ENCODE data around the gene HECW1. TPM values are rescaled to one million over a fixed set of nuclear protein-coding genes. Genes with fewer than 3 reads are reported as not detected.
"Not testable (repeated sequence)": the region's sequence is repeated elsewhere in the genome, so short reads cannot be mapped to it uniquely, and the experiment has no call there.

HECW1 gene
- total and polyA plus RNA-seq, 5 experiments from 2014 or later = not detected

GRCh38 chr7:43592326-43592725 is 479.9 kb downstream of the HECW1 start:
- Mint-ChIP-seq H3K36me3 (peaks cover 0 to 39% (median 7%) of the 10 kb centered on the region in 3 donors), H3K4me1 (peaks cover 42 to 93% (median 83%) of the 10 kb centered on the region in 4 donors), H3K9me3 (no peaks in the 10 kb centered on the region), H3K27me3 (no peaks in the 10 kb centered on the region), H3K27ac (peak overlapping the region; percentile 83 to 96 (median 92)), H3K4me3 (peak overlapping the region; percentile 66 to 92 (median 84))
- DNase-seq = no peak
- ATAC-seq = no peak
- POLR2A ChIA-PET = interaction anchor here (0.7 to 11.5 kb wide), 4 partner anchors 10 to 53 kb away, joined by 3 to 373 read pairs (median 3); partner anchors contain the start of gene STK17A

GRCh38 chr7:43593010-43593409 is 480.6 kb downstream of the HECW1 start:
- DNase-seq (no peak), ATAC-seq (peak in 1 of 2 donors; percentile 13)
- Mint-ChIP-seq H3K4me3 (peak overlapping the region; percentile 66 to 92 (median 84)), H3K9me3 (no peaks in the 10 kb centered on the region), H3K27ac (peak overlapping the region; percentile 83 to 96 (median 92)), H3K36me3 (peaks cover 0 to 43% (median 10%) of the 10 kb centered on the region in 3 donors), H3K27me3 (no peaks in the 10 kb centered on the region), H3K4me1 (peaks cover 42 to 89% (median 83%) of the 10 kb centered on the region in 4 donors)
- POLR2A ChIA-PET = interaction anchor here (0.8 to 11.5 kb wide), 2 partner anchors 40 to 52 kb away, joined by 3 to 373 read pairs; no protein-coding TSS in a partner anchor

GRCh38 chr7:43594020-43594419 is 481.6 kb downstream of the HECW1 start:
- ATAC-seq (peak in 1 of 2 donors; percentile 4), DNase-seq (no peak)
- no peaks in the 10 kb centered on the region for H3K9me3 Mint-ChIP-seq
- no peaks in the 10 kb centered on the region for H3K27me3 Mint-ChIP-seq
- H3K4me3 Mint-ChIP-seq = peak overlapping the region; percentile 66 to 92 (median 84)
- peaks cover 35 to 89% (median 82%) of the 10 kb centered on the region in 4 donors for H3K4me1 Mint-ChIP-seq
- peaks cover 0 to 45% (median 19%) of the 10 kb centered on the region in 3 donors for H3K36me3 Mint-ChIP-seq
- POLR2A ChIA-PET = interaction anchor here (1.2 to 3.6 kb wide), 5 partner anchors 10 to 106 kb away, joined by 3 to 22 read pairs (median 9); partner anchors contain the start of gene STK17A
- H3K27ac Mint-ChIP-seq = peak overlapping the region; percentile 83 to 96 (median 92)

DNA sequence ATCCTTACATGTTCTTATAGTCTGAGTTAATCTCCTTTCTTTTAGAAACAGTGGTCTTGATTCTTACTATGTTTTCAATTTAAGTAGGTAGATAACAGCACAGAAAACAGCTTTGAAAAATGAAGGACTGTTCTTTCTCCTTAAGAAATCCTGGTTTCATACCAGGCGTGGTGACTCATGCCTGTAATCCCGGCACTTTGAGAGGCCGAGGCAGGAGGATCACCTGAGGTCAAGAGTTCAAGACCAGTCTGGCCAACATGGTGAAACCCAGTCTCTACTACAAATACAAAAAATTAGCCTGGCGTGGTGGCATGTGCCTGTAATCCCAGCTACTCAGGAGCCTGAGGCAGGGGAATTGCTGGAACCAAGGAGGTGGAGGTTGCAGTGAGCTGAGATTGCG is 484.0 kb downstream of the HECW1 start:
- H3K9me3 Mint-ChIP-seq, DNase-seq, H3K27me3 Mint-ChIP-seq, ATAC-seq: not testable (repeated sequence)
- Mint-ChIP-seq H3K27ac (peak overlapping the region in 9 of 10 donors; percentile 29 to 96 (median 68)), H3K4me1 (peaks cover 30 to 80% (median 73%) of the 10 kb centered on the region in 4 donors), H3K4me3 (peak overlapping the region in 5 of 10 donors; percentile 16 to 66 (median 20)), H3K36me3 (peaks cover 0 to 49% (median 25%) of the 10 kb centered on the region in 3 donors)
- POLR2A ChIA-PET = interaction anchor here (1.0 to 3.6 kb wide), 4 partner anchors 9 to 54 kb away, joined by 3 to 22 read pairs (median 4); partner anchors contain the start of gene STK17A

- Mint-ChIP-seq H3K36me3 (peaks cover 8 to 59% (median 28%) of the 10 kb centered on the region in 3 donors), H3K4me3 (peak overlapping the region in 9 of 10 donors; percentile 2 to 71 (median 40)), H3K9me3 (no peaks in the 10 kb centered on the region), H3K27ac (peak overlapping the region; percentile 40 to 96 (median 77)), H3K4me1 (peaks cover 19 to 55% (median 49%) of the 10 kb centered on the region in 4 donors), H3K27me3 (no peaks in the 10 kb centered on the region)
- ATAC-seq = peak; percentile 39 to 64
- POLR2A ChIA-PET = interaction anchor here (0.8 kb wide), 1 partner anchor 9 kb away, joined by 3 read pairs; no protein-coding TSS in a partner anchor
- DNase-seq = no peak
Observed at GRCh38 chr7:43600056-43600455, 487.6 kb downstream of the HECW1 start.

DNA sequence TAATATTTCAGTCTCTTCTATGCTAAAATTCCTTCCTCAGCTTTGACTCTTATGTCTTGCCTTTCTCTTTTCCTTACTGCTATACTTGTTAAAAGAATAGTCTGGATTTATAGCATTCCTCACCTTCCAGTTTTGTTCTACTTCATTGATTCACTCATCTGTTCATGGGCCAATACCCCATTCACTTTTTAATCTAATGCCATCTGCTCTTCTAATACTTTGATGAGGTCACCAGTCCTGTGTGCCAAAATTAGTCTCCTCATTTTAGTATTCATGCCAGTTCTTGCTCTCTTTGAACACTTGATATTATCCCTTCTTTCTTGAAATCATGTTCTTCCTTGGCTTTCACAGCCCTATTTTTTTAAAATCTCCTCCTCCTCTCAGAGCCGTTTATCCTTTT is 489.8 kb downstream of the HECW1 start:
- peaks cover 8 to 53% (median 25%) of the 10 kb centered on the region in 3 donors for H3K36me3 Mint-ChIP-seq
- peaks cover 22 to 54% (median 48%) of the 10 kb centered on the region in 4 donors for H3K4me1 Mint-ChIP-seq
- H3K9me3 Mint-ChIP-seq = no peaks in the 10 kb centered on the region
- ATAC-seq (no peak), DNase-seq (no peak)
- no peak overlapping the region for H3K27ac Mint-ChIP-seq
- POLR2A ChIA-PET = interaction anchor here (1.3 to 5.5 kb wide), 5 partner anchors 11 to 45 kb away, joined by 4 to 30 read pairs (median 5); partner anchors contain the start of gene STK17A
- no peak overlapping the region for H3K4me3 Mint-ChIP-seq
- H3K27me3 Mint-ChIP-seq = no peaks in the 10 kb centered on the region

DNA sequence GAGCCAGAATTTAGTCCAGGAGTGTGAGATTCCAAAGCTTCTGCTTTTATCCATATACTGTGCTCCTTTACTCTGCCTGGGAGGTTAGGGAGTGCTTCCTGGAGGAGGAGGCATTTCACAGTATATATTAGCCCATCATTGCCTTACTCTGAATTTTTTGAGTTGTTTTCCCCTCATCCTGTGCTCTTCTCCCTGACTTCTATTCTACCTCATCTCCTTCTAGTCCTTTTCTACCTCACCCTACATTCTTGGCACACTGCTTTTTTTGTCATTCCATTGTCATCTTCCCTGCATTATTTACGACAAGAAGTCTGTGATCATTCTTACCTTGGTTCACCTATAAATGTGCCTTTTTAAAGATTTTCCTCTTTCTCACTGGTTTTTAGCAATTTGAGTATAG is 491.8 kb downstream of the HECW1 start:
- H3K36me3 Mint-ChIP-seq = peaks cover 20 to 53% (median 22%) of the 10 kb centered on the region in 3 donors
- no peaks in the 10 kb centered on the region for H3K27me3 Mint-ChIP-seq
- H3K4me3 Mint-ChIP-seq = peak overlapping the region in 9 of 10 donors; percentile 8 to 82 (median 63)
- DNase-seq = no peak
- no peaks in the 10 kb centered on the region for H3K9me3 Mint-ChIP-seq
- H3K4me1 Mint-ChIP-seq = peaks cover 31 to 55% (median 51%) of the 10 kb centered on the region in 4 donors
- POLR2A ChIA-PET = interaction anchor here (0.6 to 5.5 kb wide), 8 partner anchors 9 to 156 kb away, joined by 3 to 30 read pairs (median 5); partner anchors contain the start of gene STK17A
- peak overlapping the region in 9 of 10 donors; percentile 49 to 93 (median 83) for H3K27ac Mint-ChIP-seq
- ATAC-seq = no peak

DNA sequence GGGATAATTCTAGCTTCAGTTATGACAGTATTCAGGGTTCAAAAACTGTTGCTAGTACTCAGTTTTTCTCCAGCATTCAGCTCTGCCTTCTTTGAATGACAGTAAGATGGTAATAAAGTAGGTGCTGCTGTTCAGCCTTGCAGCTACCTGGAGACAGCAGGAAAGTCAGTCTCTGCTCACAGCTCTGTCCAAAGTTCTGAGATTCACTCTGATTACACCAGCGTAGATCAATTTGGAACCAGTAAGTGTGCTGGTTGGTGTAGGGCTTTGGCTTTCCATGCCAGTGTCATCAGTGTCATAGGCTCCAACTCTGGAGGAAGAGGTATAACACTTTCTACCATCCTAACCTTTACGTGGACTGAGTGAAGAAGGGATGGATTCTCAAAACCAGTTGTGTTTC is 496.6 kb downstream of the HECW1 start:
- peaks cover 44 to 87% (median 77%) of the 10 kb centered on the region in 4 donors for H3K4me1 Mint-ChIP-seq
- no peaks in the 10 kb centered on the region for H3K27me3 Mint-ChIP-seq
- ATAC-seq (peak; percentile 12 to 41), DNase-seq (no peak)
- peaks cover 22 to 82% (median 40%) of the 10 kb centered on the region in 3 donors for H3K36me3 Mint-ChIP-seq
- H3K27ac Mint-ChIP-seq = peak overlapping the region in 9 of 10 donors; percentile 78 to 95 (median 89)
- POLR2A ChIA-PET = interaction anchor here (0.5 to 1.4 kb wide), 8 partner anchors 9 to 38 kb away, joined by 3 to 8 read pairs (median 4); no protein-coding TSS in a partner anchor
- H3K9me3 Mint-ChIP-seq = no peaks in the 10 kb centered on the region
- peak overlapping the region in 9 of 10 donors; percentile 5 to 77 (median 52) for H3K4me3 Mint-ChIP-seq

DNA sequence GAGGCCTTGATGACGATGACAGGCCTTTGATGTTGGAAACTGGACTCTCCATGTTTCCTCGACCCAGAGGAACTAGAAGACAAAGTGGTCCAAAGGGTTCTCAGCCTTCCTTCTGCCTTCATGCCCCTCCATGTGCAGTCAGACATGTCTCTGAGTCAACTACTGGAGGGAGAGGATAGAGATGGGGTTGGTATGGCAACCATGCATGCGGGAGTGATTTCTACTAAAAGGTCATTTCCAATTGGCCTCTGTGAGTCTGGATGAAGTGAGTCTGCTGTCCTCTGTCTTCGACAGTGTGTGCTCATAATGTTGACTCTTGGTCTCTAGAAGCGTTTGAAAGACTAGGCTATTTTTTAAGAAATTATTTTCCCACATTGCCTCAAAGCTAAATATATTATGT is 499.7 kb downstream of the HECW1 start:
- Mint-ChIP-seq H3K36me3 (peaks cover 14 to 69% (median 53%) of the 10 kb centered on the region in 3 donors), H3K27ac (peak overlapping the region in 9 of 10 donors; percentile 52 to 93 (median 87)), H3K27me3 (no peaks in the 10 kb centered on the region), H3K9me3 (no peaks in the 10 kb centered on the region), H3K4me3 (peak overlapping the region in 9 of 10 donors; percentile 15 to 67 (median 47)), H3K4me1 (peaks cover 39 to 84% (median 57%) of the 10 kb centered on the region in 4 donors)
- no peak for DNase-seq
- no peak for ATAC-seq
- POLR2A ChIA-PET = interaction anchor here (1.0 to 5.2 kb wide), 8 partner anchors 9 to 37 kb away, joined by 3 to 28 read pairs (median 6); partner anchors contain the start of gene STK17A

- Mint-ChIP-seq H3K4me3 (peak overlapping the region; percentile 8 to 73 (median 55)), H3K27me3 (no peaks in the 10 kb centered on the region), H3K4me1 (peaks cover 39 to 77% (median 54%) of the 10 kb centered on the region in 4 donors), H3K36me3 (peaks cover 14 to 63% (median 53%) of the 10 kb centered on the region in 3 donors), H3K9me3 (no peaks in the 10 kb centered on the region), H3K27ac (peak overlapping the region in 9 of 10 donors; percentile 72 to 93 (median 90))
- POLR2A ChIA-PET = interaction anchor here (1.2 to 5.2 kb wide), 6 partner anchors 9 to 36 kb away, joined by 4 to 28 read pairs (median 9); partner anchors contain the start of gene STK17A
- ATAC-seq = peak; percentile 29 to 40
- DNase-seq = no peak
Observed at GRCh38 chr7:43612599-43613589, 500.4 kb downstream of the HECW1 start.
